ENCODE data around the gene MYRIP.

DNA sequence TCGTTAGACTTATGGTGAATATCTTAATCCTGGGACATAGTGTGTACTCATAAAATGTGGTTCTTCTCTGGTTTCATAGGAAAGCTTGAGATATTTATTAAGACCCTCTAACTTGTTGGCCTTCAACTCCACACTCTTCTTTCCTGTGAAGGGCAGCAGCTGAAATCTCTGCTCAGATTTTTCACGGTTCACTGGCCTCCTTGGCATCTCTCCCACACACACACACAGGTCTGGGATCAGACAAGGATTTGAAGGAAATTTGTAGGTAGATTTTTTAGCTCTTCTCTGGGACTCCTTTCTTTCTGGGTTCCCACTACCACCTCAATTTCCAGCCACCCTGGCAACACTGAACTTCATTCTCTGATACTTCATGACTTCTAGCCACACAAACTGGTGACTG, 70.2 kb downstream of the MYRIP start:
- TF ChIP-seq CTCF (IDR thresholded peaks at IDR 0.05) (no peak), POLR2AphosphoS5 (IDR thresholded peaks at IDR 0.05) (no peak)
